Measurements from ENCODE around the gene NCAPG2.

NCAPG2 gene

DNA sequence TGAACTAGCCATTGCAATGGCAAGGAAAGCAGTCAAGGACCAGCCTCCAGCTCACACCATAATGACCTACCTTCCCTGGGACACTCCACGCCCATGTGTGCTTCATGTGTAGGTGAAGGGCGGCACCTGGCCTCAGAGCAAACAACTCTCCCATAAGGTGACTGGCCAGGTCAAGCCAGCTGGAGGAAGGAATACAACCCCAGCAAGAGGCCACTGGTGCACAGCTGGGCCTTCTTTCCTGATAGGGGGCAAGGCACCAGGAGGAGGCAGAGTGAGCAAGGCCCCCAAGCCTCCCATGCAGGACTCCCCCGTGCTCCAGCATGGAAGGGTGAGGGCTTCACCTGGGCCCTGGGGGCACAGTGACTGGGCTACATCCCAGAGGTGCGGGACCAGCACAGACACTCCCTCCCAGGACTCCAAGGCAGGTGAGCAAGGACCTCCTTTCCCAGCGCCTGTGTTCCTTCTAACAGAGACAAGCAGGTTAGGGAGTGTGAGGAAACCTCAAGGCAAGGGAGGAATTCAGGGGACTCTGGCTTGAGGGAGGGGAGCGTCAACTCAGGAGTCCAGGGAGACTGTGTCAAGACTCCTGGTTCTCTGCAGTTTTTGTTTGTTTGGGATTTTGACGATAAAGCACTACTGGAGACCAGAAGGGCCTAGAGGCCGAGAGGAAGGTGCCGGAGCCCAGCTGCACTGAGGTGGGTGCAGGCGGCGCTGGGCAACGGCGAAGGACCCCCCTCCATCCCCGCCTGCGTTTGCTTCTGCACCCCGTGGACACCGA lies 118.7 kb downstream of the NCAPG2 start:
- DNase-seq (ENCODE audit: low read depth), result no peak
- no peak overlapping the region for H3K4me3 ChIP-seq (ENCODE audit: control insufficient read depth, low read depth, low read length)
- TF ChIP-seq, protein P1, sequence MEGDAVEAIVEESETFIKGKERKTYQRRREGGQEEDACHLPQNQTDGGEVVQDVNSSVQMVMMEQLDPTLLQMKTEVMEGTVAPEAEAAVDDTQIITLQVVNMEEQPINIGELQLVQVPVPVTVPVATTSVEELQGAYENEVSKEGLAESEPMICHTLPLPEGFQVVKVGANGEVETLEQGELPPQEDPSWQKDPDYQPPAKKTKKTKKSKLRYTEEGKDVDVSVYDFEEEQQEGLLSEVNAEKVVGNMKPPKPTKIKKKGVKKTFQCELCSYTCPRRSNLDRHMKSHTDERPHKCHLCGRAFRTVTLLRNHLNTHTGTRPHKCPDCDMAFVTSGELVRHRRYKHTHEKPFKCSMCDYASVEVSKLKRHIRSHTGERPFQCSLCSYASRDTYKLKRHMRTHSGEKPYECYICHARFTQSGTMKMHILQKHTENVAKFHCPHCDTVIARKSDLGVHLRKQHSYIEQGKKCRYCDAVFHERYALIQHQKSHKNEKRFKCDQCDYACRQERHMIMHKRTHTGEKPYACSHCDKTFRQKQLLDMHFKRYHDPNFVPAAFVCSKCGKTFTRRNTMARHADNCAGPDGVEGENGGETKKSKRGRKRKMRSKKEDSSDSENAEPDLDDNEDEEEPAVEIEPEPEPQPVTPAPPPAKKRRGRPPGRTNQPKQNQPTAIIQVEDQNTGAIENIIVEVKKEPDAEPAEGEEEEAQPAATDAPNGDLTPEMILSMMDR (conservative IDR thresholded peaks at IDR 0.05; ENCODE audit: control insufficient read depth, insufficient read depth, low read depth, low read length), result no peak

DNA sequence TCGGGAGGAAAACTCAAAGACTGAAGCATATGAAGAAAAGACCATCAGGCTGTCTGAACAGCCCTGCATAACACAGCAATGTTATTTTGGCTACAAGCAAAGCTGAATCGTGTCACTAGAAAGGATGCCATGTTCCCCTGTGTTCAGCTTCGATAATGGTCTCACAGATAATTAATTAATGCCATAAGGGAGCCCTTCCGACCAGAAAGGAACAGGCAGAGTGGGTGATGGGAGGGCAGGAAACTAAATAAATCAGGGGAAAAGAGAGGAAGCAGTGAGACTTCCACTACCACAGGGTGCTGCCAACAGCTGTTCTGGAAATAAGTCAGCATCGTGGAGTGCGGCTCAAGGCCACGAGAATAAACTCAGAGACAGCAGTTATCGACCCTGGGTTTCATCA lies 120.2 kb downstream of the NCAPG2 start:
- H3K4me3 ChIP-seq (ENCODE audit: control insufficient read depth, low read depth, low read length), result no peak overlapping the region
- no peak for DNase-seq (ENCODE audit: low read depth)
- TF ChIP-seq, protein P1 (conservative IDR thresholded peaks at IDR 0.05; ENCODE audit: control insufficient read depth, insufficient read depth, low read depth, low read length), result no peak

DNA sequence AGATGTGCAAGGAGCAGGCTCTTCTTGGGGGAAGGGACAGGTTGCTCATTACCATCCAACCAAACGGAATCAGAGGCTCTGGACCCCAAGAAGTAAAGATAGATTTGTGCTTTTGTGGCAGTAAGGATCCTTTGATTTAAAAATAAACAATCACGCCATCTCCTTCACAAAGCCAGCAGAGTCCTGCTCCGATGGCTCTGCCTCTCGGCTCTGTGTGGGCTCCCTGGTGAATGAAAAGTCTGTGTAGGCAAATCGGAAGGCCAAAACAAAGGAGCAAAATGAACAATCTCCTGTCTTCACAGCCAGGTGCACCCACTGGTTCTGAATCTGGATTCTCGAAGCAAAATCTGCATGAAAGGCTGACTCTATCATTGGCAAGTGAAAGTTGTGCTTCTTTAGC lies 120.8 kb downstream of the NCAPG2 start:
- TF ChIP-seq, protein P1 (conservative IDR thresholded peaks at IDR 0.05; ENCODE audit: control insufficient read depth, insufficient read depth, low read depth, low read length), result no peak
- no peak overlapping the region for H3K4me3 ChIP-seq (ENCODE audit: control insufficient read depth, low read depth, low read length)
- DNase-seq (ENCODE audit: low read depth), result no peak

DNA sequence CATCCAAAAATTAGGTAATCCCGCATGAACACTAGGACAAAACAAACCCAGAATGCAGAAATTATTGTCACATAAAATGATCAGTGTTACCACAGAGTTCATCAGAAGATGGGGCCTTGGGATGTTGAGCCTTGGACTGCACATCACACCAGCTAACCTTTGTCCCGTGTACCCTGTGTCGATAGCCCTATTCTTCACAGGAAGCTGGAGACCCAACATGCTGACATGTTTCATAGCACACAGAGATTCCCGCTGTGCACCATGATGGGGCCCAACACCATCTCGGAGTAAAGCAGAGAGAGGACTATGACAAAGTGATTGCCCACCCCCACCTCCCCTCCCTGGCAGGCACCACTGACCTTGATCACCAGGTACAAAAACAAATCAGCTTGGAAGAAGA lies 121.5 kb downstream of the NCAPG2 start:
- TF ChIP-seq, protein P1 (conservative IDR thresholded peaks at IDR 0.05; ENCODE audit: control insufficient read depth, insufficient read depth, low read depth, low read length), result no peak
- no peak for DNase-seq (ENCODE audit: low read depth)
- no peak overlapping the region for H3K4me3 ChIP-seq (ENCODE audit: control insufficient read depth, low read depth, low read length)

DNA sequence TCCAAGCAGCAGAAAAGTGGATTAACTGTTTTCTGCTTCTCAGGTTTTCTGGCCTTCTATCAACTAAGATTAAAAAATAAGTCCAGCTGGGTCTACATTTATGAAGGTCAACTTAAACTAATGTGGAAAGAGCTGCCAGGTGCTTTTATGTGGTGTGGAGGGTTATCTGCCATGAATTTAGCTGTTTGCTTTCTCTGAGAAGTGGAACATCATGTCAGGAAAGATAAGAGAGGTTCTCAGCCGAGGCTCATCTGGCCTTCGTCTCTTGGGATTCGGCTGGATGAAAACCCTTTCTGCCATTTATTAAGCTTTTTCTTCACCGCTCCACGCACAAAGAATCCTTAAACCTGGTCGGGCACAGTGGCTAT lies 122.5 kb downstream of the NCAPG2 start:
- TF ChIP-seq, protein P1 (conservative IDR thresholded peaks at IDR 0.05; ENCODE audit: control insufficient read depth, insufficient read depth, low read depth, low read length), result no peak
- H3K4me3 ChIP-seq (ENCODE audit: control insufficient read depth, low read depth, low read length), result no peak overlapping the region
- DNase-seq (ENCODE audit: low read depth), result no peak

DNA sequence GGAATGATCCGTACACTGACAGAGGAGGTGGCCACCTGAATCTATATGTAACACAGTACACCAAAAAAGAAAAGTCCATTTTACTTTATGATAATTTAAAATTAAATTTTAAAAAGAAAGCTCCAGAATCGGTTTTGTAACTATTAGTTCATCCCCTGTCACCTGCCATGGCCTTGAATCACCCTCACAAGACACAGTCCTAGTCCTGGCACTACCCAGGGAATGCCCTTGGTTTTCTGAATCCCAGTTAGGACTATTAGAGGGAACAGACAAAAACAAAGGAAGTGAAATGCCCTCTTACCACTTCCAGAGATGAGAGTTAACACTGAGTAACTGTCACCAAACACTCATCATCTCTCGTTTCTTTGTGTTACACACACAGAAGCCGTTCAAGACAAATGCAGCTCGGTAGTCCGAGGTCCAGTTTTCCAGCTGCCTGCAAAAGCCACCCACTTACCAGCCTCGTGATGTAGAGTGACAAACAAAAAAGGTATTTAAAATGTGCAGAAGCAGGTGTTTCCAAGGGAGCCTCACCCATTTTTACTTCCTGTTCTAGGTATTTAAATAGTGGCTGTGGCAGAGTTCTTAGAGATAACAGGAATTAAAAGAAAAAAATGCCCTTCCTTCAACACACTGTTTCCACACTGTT lies 123.0 kb downstream of the NCAPG2 start:
- TF ChIP-seq, protein P1 (conservative IDR thresholded peaks at IDR 0.05; ENCODE audit: control insufficient read depth, insufficient read depth, low read depth, low read length), result no peak
- DNase-seq (ENCODE audit: low read depth), result no peak
- no peak overlapping the region for H3K4me3 ChIP-seq (ENCODE audit: control insufficient read depth, low read depth, low read length)
